ENCODE data around the gene DNAJC12. TPM values are rescaled to one million over a fixed set of nuclear protein-coding genes. Genes with fewer than 3 reads are reported as not detected.

DNAJC12 gene
- total RNA-seq, 1 donor from 2014 or later, result 8.6 TPM

- H3K4me1 Mint-ChIP-seq, result peaks cover 15% of the 10 kb centered on the region
- H3K4me3 Mint-ChIP-seq, result no peak overlapping the region
- no peak overlapping the region for H3K27ac Mint-ChIP-seq
- H3K36me3 Mint-ChIP-seq, result no peaks in the 10 kb centered on the region
- DNase-seq (ENCODE audit: low spot score in 2 of 2, unreplicated experiment in 2 of 2), result no peak
- H3K27me3 Mint-ChIP-seq (ENCODE audit: low read depth), result peaks cover 12% of the 10 kb centered on the region
- TF ChIP-seq CTCF (IDR thresholded peaks at IDR 0.05; ENCODE audit: unreplicated experiment), result no peak
- no peaks in the 10 kb centered on the region for H3K9me3 Mint-ChIP-seq
These were observed 48.2 kb downstream of the DNAJC12 start for GRCh38 chr10:67789769-67790168.

GRCh38 chr10:67788028-67788886 is 49.7 kb downstream of the DNAJC12 start:
- Mint-ChIP-seq H3K4me1 (peaks cover 13% of the 10 kb centered on the region), H3K9me3 (no peaks in the 10 kb centered on the region), H3K27me3 (ENCODE audit: low read depth) (peaks cover 12% of the 10 kb centered on the region), H3K36me3 (no peaks in the 10 kb centered on the region), H3K4me3 (no peak overlapping the region), H3K27ac (no peak overlapping the region)
- peak; percentile 44 for TF ChIP-seq CTCF (IDR thresholded peaks at IDR 0.05; ENCODE audit: unreplicated experiment)
- no peak for DNase-seq (ENCODE audit: low spot score in 2 of 2, unreplicated experiment in 2 of 2)

- H3K4me3 Mint-ChIP-seq, result no peak overlapping the region
- no peak for DNase-seq (ENCODE audit: low spot score in 2 of 2, unreplicated experiment in 2 of 2)
- H3K9me3 Mint-ChIP-seq, result no peaks in the 10 kb centered on the region
- H3K27me3 Mint-ChIP-seq (ENCODE audit: low read depth), result peaks cover 12% of the 10 kb centered on the region
- no peak for TF ChIP-seq CTCF (IDR thresholded peaks at IDR 0.05; ENCODE audit: unreplicated experiment)
- no peak overlapping the region for H3K27ac Mint-ChIP-seq
- no peaks in the 10 kb centered on the region for H3K36me3 Mint-ChIP-seq
- peaks cover 6% of the 10 kb centered on the region for H3K4me1 Mint-ChIP-seq
These were observed 52.9 kb downstream of the DNAJC12 start for GRCh38 chr10:67785098-67785497.

GRCh38 chr10:67784474-67784873 is 53.5 kb downstream of the DNAJC12 start:
- no peak for TF ChIP-seq CTCF (IDR thresholded peaks at IDR 0.05; ENCODE audit: unreplicated experiment)
- peaks cover 12% of the 10 kb centered on the region for H3K4me1 Mint-ChIP-seq
- no peaks in the 10 kb centered on the region for H3K9me3 Mint-ChIP-seq
- no peak for DNase-seq (ENCODE audit: low spot score in 2 of 2, unreplicated experiment in 2 of 2)
- H3K4me3 Mint-ChIP-seq, result no peak overlapping the region
- no peaks in the 10 kb centered on the region for H3K36me3 Mint-ChIP-seq
- peaks cover 10% of the 10 kb centered on the region for H3K27me3 Mint-ChIP-seq (ENCODE audit: low read depth)
- no peak overlapping the region for H3K27ac Mint-ChIP-seq

GRCh38 chr10:67783606-67784294 is 54.2 kb downstream of the DNAJC12 start:
- no peaks in the 10 kb centered on the region for H3K9me3 Mint-ChIP-seq
- H3K27me3 Mint-ChIP-seq (ENCODE audit: low read depth), result peaks cover 7% of the 10 kb centered on the region
- H3K36me3 Mint-ChIP-seq, result no peaks in the 10 kb centered on the region
- no peak overlapping the region for H3K4me3 Mint-ChIP-seq
- TF ChIP-seq CTCF (IDR thresholded peaks at IDR 0.05; ENCODE audit: unreplicated experiment), result no peak
- no peak overlapping the region for H3K27ac Mint-ChIP-seq
- peaks cover 12% of the 10 kb centered on the region for H3K4me1 Mint-ChIP-seq
- no peak for DNase-seq (ENCODE audit: low spot score in 2 of 2, unreplicated experiment in 2 of 2)

All from mesothelial cell of epicardium (in vitro differentiated cells).